GM06990 (cell line): ENCODE measurements around the gene PRH1.

Experiments used
- DNase-seq: peaks from one replicate; pipeline ENCODE4 v3.0.0-alpha.2; 2011; ENCODE audit not compliant: insufficient read length; ENCODE audit errors: extremely low read depth
- H3K27me3 ChIP-seq: replicated peaks from 2 replicates; pipeline ENCODE4 v1.6.0; 2011; ENCODE audit warnings: low read length; ENCODE audit not compliant: control insufficient read depth, insufficient read depth
- H3K36me3 ChIP-seq: 2 replicates; pipeline ENCODE4 v1.5.1; 2011; ENCODE audit warnings: low read length; ENCODE audit not compliant: control insufficient read depth, insufficient read depth
- H3K4me3 ChIP-seq: replicated peaks from 2 replicates; pipeline ENCODE4 v1.5.1; 2011; ENCODE audit warnings: low read depth, mild to moderate bottlenecking, control low read depth, low read length
- CTCF ChIP-seq: IDR thresholded peaks from 2 replicates; pipeline ENCODE4 v1.5.1; 2011; ENCODE audit warnings: low read length, control low read depth, mild to moderate bottlenecking, inconsistent platforms; ENCODE audit not compliant: insufficient read depth, poor library complexity, severe bottlenecking

PRH1 gene

GRCh38 chr12:10842862-10843261 lies 41.2 kb downstream of the PRH1 start:
- DNase-seq = no peak
- H3K36me3 ChIP-seq = no peaks in the 10 kb centered on the region
- H3K27me3 ChIP-seq = no peaks in the 10 kb centered on the region
- H3K4me3 ChIP-seq = no peak overlapping the region
- no peak for TF ChIP-seq CTCF

GRCh38 chr12:10838461-10838860 lies 45.6 kb downstream of the PRH1 start:
- TF ChIP-seq CTCF = no peak
- H3K27me3 ChIP-seq = no peaks in the 10 kb centered on the region
- H3K36me3 ChIP-seq = no peaks in the 10 kb centered on the region
- DNase-seq = no peak
- no peak overlapping the region for H3K4me3 ChIP-seq
